A673 (cell line): ENCODE data around the gene RHOV.

Experiments
- EZH2 ChIP-seq: fragments of 200-600 bp; sonication (generic); IDR thresholded peaks from 2 replicates; pipeline ENCODE4 v1.6.1; 2017; ENCODE audit warnings: borderline replicate concordance, low read depth, mild to moderate bottlenecking, mixed read lengths, antibody characterized with exemption, low read length; ENCODE audit not compliant: poor library complexity, severe bottlenecking
- TF ChIP-seq, protein P1 (sequence below): fragments of 300-800, 200-600 bp; sonication (generic); conservative IDR thresholded peaks from 2 replicates; pipeline ENCODE4 v1.5.1; 2017; ENCODE audit warnings: low read depth, mild to moderate bottlenecking, antibody characterized with exemption, low read length, moderate library complexity, mixed read lengths

DNA sequence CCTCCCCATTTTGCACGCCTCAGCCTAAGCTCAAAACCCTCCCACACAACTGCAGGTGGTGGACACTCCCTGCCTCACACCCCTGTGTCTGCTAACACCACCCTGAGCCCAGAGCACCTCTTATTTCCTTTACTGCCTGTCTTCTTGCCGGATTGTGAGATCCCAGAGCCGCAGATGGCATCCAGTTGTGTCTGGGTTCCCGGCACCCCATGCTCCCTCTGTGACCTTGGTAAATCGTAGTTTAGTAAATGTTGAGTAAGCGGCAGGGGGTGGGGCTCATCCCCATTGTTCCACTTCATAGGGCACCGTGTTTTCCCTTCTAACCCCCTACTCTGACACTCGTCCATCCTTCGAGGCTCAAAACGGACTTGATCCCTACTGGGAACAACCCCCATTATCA lies 15.3 kb downstream of the RHOV start:
- TF ChIP-seq, protein P1, sequence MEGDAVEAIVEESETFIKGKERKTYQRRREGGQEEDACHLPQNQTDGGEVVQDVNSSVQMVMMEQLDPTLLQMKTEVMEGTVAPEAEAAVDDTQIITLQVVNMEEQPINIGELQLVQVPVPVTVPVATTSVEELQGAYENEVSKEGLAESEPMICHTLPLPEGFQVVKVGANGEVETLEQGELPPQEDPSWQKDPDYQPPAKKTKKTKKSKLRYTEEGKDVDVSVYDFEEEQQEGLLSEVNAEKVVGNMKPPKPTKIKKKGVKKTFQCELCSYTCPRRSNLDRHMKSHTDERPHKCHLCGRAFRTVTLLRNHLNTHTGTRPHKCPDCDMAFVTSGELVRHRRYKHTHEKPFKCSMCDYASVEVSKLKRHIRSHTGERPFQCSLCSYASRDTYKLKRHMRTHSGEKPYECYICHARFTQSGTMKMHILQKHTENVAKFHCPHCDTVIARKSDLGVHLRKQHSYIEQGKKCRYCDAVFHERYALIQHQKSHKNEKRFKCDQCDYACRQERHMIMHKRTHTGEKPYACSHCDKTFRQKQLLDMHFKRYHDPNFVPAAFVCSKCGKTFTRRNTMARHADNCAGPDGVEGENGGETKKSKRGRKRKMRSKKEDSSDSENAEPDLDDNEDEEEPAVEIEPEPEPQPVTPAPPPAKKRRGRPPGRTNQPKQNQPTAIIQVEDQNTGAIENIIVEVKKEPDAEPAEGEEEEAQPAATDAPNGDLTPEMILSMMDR = no peak
- no peak for TF ChIP-seq EZH2
